ENCODE results near the gene TMEM200C. TPM values are rescaled to one million over a fixed set of nuclear protein-coding genes. Genes with fewer than 3 reads are reported as not detected.
"Not testable (repeated sequence)": the region's sequence is repeated elsewhere in the genome, so short reads cannot be mapped to it uniquely, and the experiment has no call there.

The TMEM200C gene
- total RNA-seq, 1 donor from 2014 or later, result 0.12 TPM

- ATAC-seq, result no peak
Measured at GRCh38 chr18:5891854-5892215, 3.5 kb downstream of the TMEM200C start.

- no peak for ATAC-seq
Measured at GRCh38 chr18:5891184-5891853, 4.0 kb downstream of the TMEM200C start.

GRCh38 chr18:5890331-5891183 is 4.8 kb downstream of the TMEM200C start:
- ATAC-seq, result peak; percentile 79

GRCh38 chr18:5885361-5885760 is 10.0 kb downstream of the TMEM200C start:
- ATAC-seq, result no peak

GRCh38 chr18:5884375-5884774 is 10.9 kb downstream of the TMEM200C start:
- no peak for ATAC-seq

GRCh38 chr18:5879479-5879882 is 15.8 kb downstream of the TMEM200C start:
- no peak for ATAC-seq

- no peak for ATAC-seq
Measured at GRCh38 chr18:5876891-5877290, 18.4 kb downstream of the TMEM200C start.

- ATAC-seq, result no peak
Measured at GRCh38 chr18:5874336-5874735, 21.0 kb downstream of the TMEM200C start.

GRCh38 chr18:5872886-5873285 is 22.4 kb downstream of the TMEM200C start:
- ATAC-seq, result no peak

- no peak for ATAC-seq
Measured at GRCh38 chr18:5871426-5871825, 23.9 kb downstream of the TMEM200C start.

GRCh38 chr18:5868218-5868854 is 27.0 kb downstream of the TMEM200C start:
- ATAC-seq, result peak; percentile 91

- ATAC-seq, result no peak
Measured at GRCh38 chr18:5865521-5865920, 29.8 kb downstream of the TMEM200C start.

- ATAC-seq, result not testable (repeated sequence)
Measured at GRCh38 chr18:5862127-5862526, 33.2 kb downstream of the TMEM200C start.

GRCh38 chr18:5857180-5857579 is 38.1 kb downstream of the TMEM200C start:
- no peak for ATAC-seq

- ATAC-seq, result no peak
Measured at GRCh38 chr18:5853253-5853652, 42.1 kb downstream of the TMEM200C start.

GRCh38 chr18:5851998-5852397 is 43.3 kb downstream of the TMEM200C start:
- ATAC-seq, result no peak

- no peak for ATAC-seq
Measured at GRCh38 chr18:5842653-5843052, 52.7 kb downstream of the TMEM200C start.

GRCh38 chr18:5841518-5841917 is 53.8 kb downstream of the TMEM200C start:
- ATAC-seq, result no peak

- no peak for ATAC-seq
Measured at GRCh38 chr18:5840547-5840946, 54.8 kb downstream of the TMEM200C start.

- no peak for ATAC-seq
Measured at GRCh38 chr18:5840025-5840424, 55.3 kb downstream of the TMEM200C start.

- no peak for ATAC-seq
Measured at GRCh38 chr18:5839102-5839501, 56.2 kb downstream of the TMEM200C start.

Measured in esophagus mucosa (tissue), 1 donor.